Common myeloid progenitor, CD34-positive (primary cell): Measurements from ENCODE around the gene TMEM9.
A peak's percentile ranks its signal among the peaks of the same experiment; 100 is the strongest.

Experiments used
- CTCF ChIA-PET: fragments of 350-600 bp; sonication (Branson Sonifier 250); formaldehyde crosslinking; loops from one replicate; lab custom pipeline; 2021; ENCODE audit warnings: antibody characterized with exemption; lab: Charles Lee
- POLR2A ChIA-PET: fragments of 350-600 bp; sonication (Branson Sonifier 250); formaldehyde crosslinking; loops from one replicate; lab custom pipeline; 2021; ENCODE audit warnings: antibody characterized with exemption; lab: Charles Lee
- DNase-seq, 3 donors: peaks; one replicate each; pipeline versions ENCODE4 v3.0.0 to v3.0.0-alpha.2; 2013
- H3K27ac ChIP-seq, 2 experiments: 1 replicate in 1 of 2; 2 replicates in 1 of 2; pipeline ENCODE4 v1.7.0; 2013; ENCODE audit warnings: inconsistent platforms in 2 of 2, low read length in 2 of 2, mild to moderate bottlenecking in 2 of 2, low read depth in 1 of 2, moderate library complexity in 1 of 2; ENCODE audit not compliant: severe bottlenecking in 2 of 2, insufficient read depth in 1 of 2, poor library complexity in 1 of 2
- H3K27me3 ChIP-seq, 5 experiments: replicated peaks in 2 of 5; 1 replicate in 3 of 5; 2 replicates in 2 of 5; pipeline versions ENCODE4 v1.6.1 to v1.7.0; 2013; ENCODE audit warnings: low read length in 4 of 5, mild to moderate bottlenecking in 2 of 5, moderate library complexity in 2 of 5, inconsistent platforms in 1 of 5; ENCODE audit not compliant: insufficient read depth in 5 of 5, control insufficient read depth in 4 of 5
- H3K36me3 ChIP-seq, 4 experiments: 1 replicate in 2 of 4; 2 replicates in 2 of 4; pipeline versions ENCODE4 v1.6.1 to v1.7.0; 2013; ENCODE audit warnings: low read length in 3 of 4, control low read depth in 1 of 4, mild to moderate bottlenecking in 1 of 4; ENCODE audit not compliant: control insufficient read depth in 4 of 4, insufficient read depth in 4 of 4
- H3K4me1 ChIP-seq, 4 experiments: 1 replicate in 3 of 4; 2 replicates in 1 of 4; pipeline versions ENCODE4 v1.6.1 to v1.7.1; 2013; ENCODE audit warnings: low read length in 3 of 4, mild to moderate bottlenecking in 3 of 4, control low read depth in 1 of 4, inconsistent platforms in 1 of 4, moderate library complexity in 1 of 4; ENCODE audit not compliant: control insufficient read depth in 4 of 4, insufficient read depth in 4 of 4; ENCODE audit errors: control extremely low read depth in 1 of 4
- H3K4me3 ChIP-seq, 7 experiments: 1 replicate in 4 of 7; 2 replicates in 3 of 7; pipeline versions ENCODE4 v1.5.1 to v1.7.0; 2013; ENCODE audit warnings: mild to moderate bottlenecking in 7 of 7, low read length in 6 of 7, moderate library complexity in 6 of 7, inconsistent platforms in 2 of 7, low read depth in 2 of 7, control low read depth in 1 of 7; ENCODE audit not compliant: insufficient read depth in 4 of 7, control insufficient read depth in 1 of 7; ENCODE audit errors: extremely low read depth in 1 of 7
- H3K9me3 ChIP-seq, 5 experiments: 1 replicate in 4 of 5; 2 replicates in 1 of 5; pipeline versions ENCODE4 v1.6.1 to v1.7.1; 2013; ENCODE audit warnings: low read length in 4 of 5, mild to moderate bottlenecking in 2 of 5, inconsistent platforms in 1 of 5, low read depth in 1 of 5, moderate library complexity in 1 of 5; ENCODE audit not compliant: control insufficient read depth in 4 of 5, insufficient read depth in 2 of 5; ENCODE audit errors: control extremely low read depth in 1 of 5
- WGBS: methylation state at CpG from one replicate; pipeline ENCODE4 v1.1.5; 2013; ENCODE audit not compliant: insufficient coverage; 5-methylcytosine and 5-hydroxymethylcytosine counted together

Gene TMEM9

GRCh38 chr1:201125800-201126199, 28.5 kb downstream of the TMEM9 start:
- Histone ChIP-seq H3K9me3 (no peaks in the 10 kb centered on the region), H3K36me3 (no peaks in the 10 kb centered on the region), H3K4me1 (no peaks in the 10 kb centered on the region), H3K27me3 (peaks cover 0 to 6% (median 0%) of the 10 kb centered on the region in 5 experiments), H3K4me3 (no peak overlapping the region), H3K27ac (no peak overlapping the region)
- 100% methylated on average over 3 of the region's 7 CpGs for WGBS
- no peak for DNase-seq
- CTCF ChIA-PET: interaction anchor here (1.1 to 1.3 kb wide), 2 partner anchors 11 to 12 kb away, joined by 4 to 5 read pairs; no protein-coding TSS in a partner anchor
- POLR2A ChIA-PET: interaction anchor here (0.6 kb wide), 1 partner anchor 206 kb away, joined by 4 read pairs; no protein-coding TSS in a partner anchor

DNA sequence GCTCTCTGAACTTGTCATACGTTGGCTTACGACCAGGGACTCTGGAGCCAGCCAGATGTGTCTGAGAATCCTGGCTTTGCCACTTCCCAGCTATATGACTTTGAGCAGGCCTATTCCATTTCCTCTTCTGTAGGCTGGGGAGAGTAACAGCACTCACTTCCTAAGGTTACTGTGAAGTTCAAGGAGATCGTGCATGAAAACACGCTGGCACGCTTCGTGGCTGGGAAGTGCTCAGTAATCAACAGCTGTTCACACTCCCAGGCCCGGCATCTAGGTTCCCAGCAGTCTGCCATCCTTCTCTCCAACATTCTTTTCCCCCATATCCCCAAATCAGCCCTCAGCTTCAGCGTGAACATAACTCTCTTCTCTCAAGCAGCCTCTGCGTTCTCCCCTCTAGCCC, 29.3 kb downstream of the TMEM9 start:
- Histone ChIP-seq H3K27ac (no peak overlapping the region), H3K4me3 (no peak overlapping the region), H3K9me3 (no peaks in the 10 kb centered on the region), H3K4me1 (peaks cover 0 to 4% (median 2%) of the 10 kb centered on the region in 4 experiments), H3K36me3 (no peaks in the 10 kb centered on the region), H3K27me3 (peaks cover 0 to 6% (median 0%) of the 10 kb centered on the region in 5 experiments)
- POLR2A ChIA-PET: no interaction called here
- no peak for DNase-seq
- CTCF ChIA-PET: interaction anchor here (1.0 to 1.5 kb wide), 3 partner anchors 12 to 28 kb away, joined by 3 to 4 read pairs (median 3); no protein-coding TSS in a partner anchor
- WGBS: 92% methylated on average over 9 of the region's 9 CpGs

DNA sequence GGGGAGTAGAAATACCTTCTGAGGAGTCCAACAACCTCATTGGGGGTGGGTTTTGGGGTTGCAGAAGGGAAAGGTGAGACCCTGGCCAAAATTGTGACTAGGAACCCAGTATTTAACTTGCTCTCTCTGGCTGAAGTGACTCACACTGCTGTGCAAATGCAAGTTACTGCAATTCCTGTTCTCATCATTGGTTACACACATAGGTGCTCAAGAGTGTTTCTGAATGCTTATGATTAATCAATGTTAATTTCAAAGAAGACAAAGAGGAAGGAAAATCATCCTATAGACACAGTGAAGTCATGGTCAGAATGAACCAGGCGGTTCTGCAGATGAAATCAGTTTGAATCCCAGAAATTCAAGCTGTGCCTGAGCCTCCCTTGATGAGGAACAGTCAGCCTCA, 30.4 kb downstream of the TMEM9 start:
- H3K27ac ChIP-seq: no peak overlapping the region
- WGBS: 100% methylated on average over 1 of the region's 1 CpG
- POLR2A ChIA-PET: no interaction called here
- no peaks in the 10 kb centered on the region for H3K36me3 ChIP-seq
- peaks cover 0 to 7% (median 0%) of the 10 kb centered on the region in 5 experiments for H3K27me3 ChIP-seq
- no peak overlapping the region for H3K4me3 ChIP-seq
- CTCF ChIA-PET: interaction anchor here (1.0 to 1.5 kb wide), 4 partner anchors 10 to 145 kb away, joined by 3 read pairs; no protein-coding TSS in a partner anchor
- no peak for DNase-seq
- H3K4me1 ChIP-seq: peaks cover 0 to 11% (median 8%) of the 10 kb centered on the region in 4 experiments
- no peaks in the 10 kb centered on the region for H3K9me3 ChIP-seq

DNA sequence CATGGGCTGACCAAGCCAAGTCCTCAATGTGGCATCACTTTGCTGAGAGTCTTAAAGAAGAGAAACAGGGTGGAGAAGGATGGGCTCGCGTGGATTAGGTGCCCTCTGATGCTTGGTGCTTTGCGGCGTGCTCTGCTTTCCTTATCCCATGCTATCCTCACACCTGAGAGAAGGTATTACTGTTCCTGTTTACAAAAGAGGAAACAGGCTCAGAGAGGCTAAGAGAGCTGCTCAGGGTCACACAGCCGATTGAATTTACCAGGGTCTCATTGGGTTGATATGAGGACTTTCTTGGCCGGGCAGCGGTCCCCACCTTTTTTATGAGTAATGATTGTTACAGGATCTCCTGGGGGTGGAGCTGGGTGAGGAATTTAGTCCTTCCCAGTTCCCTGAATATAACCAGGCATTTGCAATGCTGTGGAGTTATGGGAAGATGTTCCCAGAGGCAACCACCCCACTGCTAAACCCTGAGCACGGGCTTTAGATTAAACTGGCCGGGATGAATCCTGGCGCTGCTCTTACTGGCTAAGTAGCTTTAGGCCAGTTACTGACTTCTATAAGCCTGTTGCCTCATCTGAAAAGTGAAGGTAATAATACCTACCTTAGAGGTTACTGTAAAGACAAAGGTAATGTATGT, 31.8 kb downstream of the TMEM9 start:
- CTCF ChIA-PET: interaction anchor here (1.1 to 2.7 kb wide), 5 partner anchors 11 to 151 kb away, joined by 3 to 10 read pairs (median 3); no protein-coding TSS in a partner anchor

GRCh38 chr1:201119206-201120197, 34.8 kb downstream of the TMEM9 start:
- ChIA-PET POLR2A (no interaction called here), CTCF (interaction anchor here (1.1 to 2.4 kb wide), 13 partner anchors 9 to 151 kb away, joined by 3 to 24 read pairs (median 6); partner anchors contain the start of gene TMEM9)
- H3K9me3 ChIP-seq: no peaks in the 10 kb centered on the region
- 15% methylated on average over 13 of the region's 14 CpGs for WGBS
- peaks cover 0 to 21% (median 16%) of the 10 kb centered on the region in 5 experiments for H3K27me3 ChIP-seq
- peaks cover 0 to 17% (median 11%) of the 10 kb centered on the region in 4 experiments for H3K4me1 ChIP-seq
- no peaks in the 10 kb centered on the region for H3K36me3 ChIP-seq
- H3K27ac ChIP-seq: no peak overlapping the region
- no peak overlapping the region for H3K4me3 ChIP-seq
- peak; percentile 52 to 74 (median 71) for DNase-seq

More for the DNA sequence above, 31.8 kb downstream of the TMEM9 start:
- Histone ChIP-seq H3K27ac (no peak overlapping the region), H3K9me3 (no peaks in the 10 kb centered on the region), H3K36me3 (no peaks in the 10 kb centered on the region), H3K4me1 (peaks cover 0 to 11% (median 8%) of the 10 kb centered on the region in 4 experiments), H3K27me3 (peaks cover 0 to 8% (median 0%) of the 10 kb centered on the region in 5 experiments), H3K4me3 (no peak overlapping the region)
- DNase-seq: no peak
- POLR2A ChIA-PET: no interaction called here
- WGBS: 85% methylated on average over 5 of the region's 10 CpGs

- 92% methylated on average over 2 of the region's 2 CpGs for WGBS
- POLR2A ChIA-PET: interaction anchor here (0.6 kb wide), 1 partner anchor 63 kb away, joined by 3 read pairs; no protein-coding TSS in a partner anchor
- H3K27me3 ChIP-seq: peaks cover 0 to 27% (median 16%) of the 10 kb centered on the region in 5 experiments
- no peak overlapping the region for H3K27ac ChIP-seq
- H3K9me3 ChIP-seq: no peaks in the 10 kb centered on the region
- H3K4me3 ChIP-seq: no peak overlapping the region
- H3K4me1 ChIP-seq: peaks cover 0 to 21% (median 18%) of the 10 kb centered on the region in 4 experiments
- CTCF ChIA-PET: interaction anchor here (1.7 to 5.7 kb wide), 3 partner anchors 12 to 36 kb away, joined by 4 to 59 read pairs (median 7); no protein-coding TSS in a partner anchor
- no peak for DNase-seq
- H3K36me3 ChIP-seq: no peaks in the 10 kb centered on the region
Measured at GRCh38 chr1:201116091-201116490, 38.2 kb downstream of the TMEM9 start.
